Muscle layer of duodenum (tissue), 2 donors: ENCODE results near the gene SDC3.

Source experiments
- H3K27ac ChIP-seq: one replicate; pipeline ENCODE4 v1.7.0; 2013; ENCODE audit warnings: mild to moderate bottlenecking, low read length
- H3K27me3 ChIP-seq: one replicate; pipeline ENCODE4 v1.7.0; 2013; ENCODE audit warnings: low read depth, mild to moderate bottlenecking, control low read depth, low read length
- H3K36me3 ChIP-seq, 2 donors: one replicate each; pipeline ENCODE4 v1.7.0; 2013; ENCODE audit warnings: low read length in 2 of 2, control low read depth in 1 of 2, mild to moderate bottlenecking in 1 of 2; ENCODE audit not compliant: insufficient read depth in 2 of 2, control insufficient read depth in 1 of 2
- H3K4me1 ChIP-seq, 2 donors: one replicate each; pipeline ENCODE4 v1.7.0; 2013; ENCODE audit warnings: low read length in 2 of 2, mild to moderate bottlenecking in 2 of 2, control low read depth in 1 of 2, moderate library complexity in 1 of 2; ENCODE audit not compliant: insufficient read depth in 2 of 2, control insufficient read depth in 1 of 2
- H3K4me3 ChIP-seq, 2 donors: one replicate each; pipeline ENCODE4 v1.7.0; 2013; ENCODE audit warnings: low read length in 2 of 2, low read depth in 1 of 2, mild to moderate bottlenecking in 1 of 2
- H3K9me3 ChIP-seq, 2 donors: one replicate each; pipeline ENCODE4 v1.7.0; 2013; ENCODE audit warnings: low read length in 2 of 2, control low read depth in 1 of 2, mild to moderate bottlenecking in 1 of 2; ENCODE audit not compliant: control insufficient read depth in 1 of 2
- donor health status: healthy.

The SDC3 gene

GRCh38 chr1:30878559-30878958, 30.0 kb downstream of the SDC3 start:
- H3K27ac ChIP-seq = peak overlapping the region; percentile 28
- peaks cover 18 to 67% of the 10 kb centered on the region in 2 donors for H3K4me1 ChIP-seq
- H3K9me3 ChIP-seq = no peaks in the 10 kb centered on the region
- peaks cover 11% of the 10 kb centered on the region in 2 donors for H3K36me3 ChIP-seq
- H3K27me3 ChIP-seq = no peaks in the 10 kb centered on the region
- H3K4me3 ChIP-seq = no peak overlapping the region

- H3K27me3 ChIP-seq = no peaks in the 10 kb centered on the region
- peak overlapping the region; percentile 56 for H3K27ac ChIP-seq
- H3K4me1 ChIP-seq = peaks cover 18 to 61% of the 10 kb centered on the region in 2 donors
- no peak overlapping the region for H3K4me3 ChIP-seq
- peaks cover 16 to 17% of the 10 kb centered on the region in 2 donors for H3K36me3 ChIP-seq
- peaks cover 0 to under 1% of the 10 kb centered on the region in 2 donors for H3K9me3 ChIP-seq
Measured at GRCh38 chr1:30878016-30878415, 30.5 kb downstream of the SDC3 start.

- Histone ChIP-seq H3K27me3 (no peaks in the 10 kb centered on the region), H3K4me1 (peaks cover 18 to 55% of the 10 kb centered on the region in 2 donors), H3K36me3 (peaks cover 23% of the 10 kb centered on the region in 2 donors), H3K4me3 (no peak overlapping the region), H3K9me3 (peaks cover 0 to 8% of the 10 kb centered on the region in 2 donors), H3K27ac (peak overlapping the region; percentile 56)
Measured at GRCh38 chr1:30877205-30877912, 31.2 kb downstream of the SDC3 start.

- Histone ChIP-seq H3K4me3 (no peak overlapping the region), H3K27me3 (no peaks in the 10 kb centered on the region), H3K4me1 (peaks cover 18 to 48% of the 10 kb centered on the region in 2 donors), H3K9me3 (peaks cover 0 to 8% of the 10 kb centered on the region in 2 donors), H3K27ac (peak overlapping the region; percentile 56), H3K36me3 (peaks cover 29 to 30% of the 10 kb centered on the region in 2 donors)
Measured at GRCh38 chr1:30876451-30877204, 31.9 kb downstream of the SDC3 start.

- Histone ChIP-seq H3K4me1 (peaks cover 18 to 41% of the 10 kb centered on the region in 2 donors), H3K4me3 (no peak overlapping the region), H3K36me3 (peaks cover 29 to 36% of the 10 kb centered on the region in 2 donors), H3K27me3 (no peaks in the 10 kb centered on the region), H3K27ac (no peak overlapping the region), H3K9me3 (peaks cover 0 to 8% of the 10 kb centered on the region in 2 donors)
Measured at GRCh38 chr1:30875916-30876315, 32.6 kb downstream of the SDC3 start.

GRCh38 chr1:30875197-30875596, 33.4 kb downstream of the SDC3 start:
- H3K27ac ChIP-seq = no peak overlapping the region
- peaks cover 29 to 36% of the 10 kb centered on the region in 2 donors for H3K36me3 ChIP-seq
- H3K4me1 ChIP-seq = peaks cover 18 to 35% of the 10 kb centered on the region in 2 donors
- H3K27me3 ChIP-seq = no peaks in the 10 kb centered on the region
- peaks cover 0 to 8% of the 10 kb centered on the region in 2 donors for H3K9me3 ChIP-seq
- H3K4me3 ChIP-seq = no peak overlapping the region

- Histone ChIP-seq H3K27ac (no peak overlapping the region), H3K27me3 (no peaks in the 10 kb centered on the region), H3K4me3 (no peak overlapping the region), H3K4me1 (peaks cover 18 to 25% of the 10 kb centered on the region in 2 donors), H3K36me3 (peaks cover 29 to 36% of the 10 kb centered on the region in 2 donors), H3K9me3 (peaks cover 0 to 8% of the 10 kb centered on the region in 2 donors)
Measured at GRCh38 chr1:30874176-30874575, 34.4 kb downstream of the SDC3 start.

GRCh38 chr1:30872948-30873263, 35.7 kb downstream of the SDC3 start:
- Histone ChIP-seq H3K27me3 (no peaks in the 10 kb centered on the region), H3K4me3 (no peak overlapping the region), H3K27ac (no peak overlapping the region), H3K36me3 (peaks cover 29 to 36% of the 10 kb centered on the region in 2 donors), H3K9me3 (peaks cover 0 to 8% of the 10 kb centered on the region in 2 donors), H3K4me1 (peaks cover 7 to 12% of the 10 kb centered on the region in 2 donors)

GRCh38 chr1:30872033-30872947, 36.3 kb downstream of the SDC3 start:
- peaks cover 29 to 36% of the 10 kb centered on the region in 2 donors for H3K36me3 ChIP-seq
- no peaks in the 10 kb centered on the region for H3K27me3 ChIP-seq
- no peak overlapping the region for H3K4me3 ChIP-seq

GRCh38 chr1:30871276-30871871, 37.2 kb downstream of the SDC3 start:
- Histone ChIP-seq H3K27ac (no peak overlapping the region), H3K27me3 (no peaks in the 10 kb centered on the region), H3K4me3 (no peak overlapping the region), H3K4me1 (peaks cover 0 to 3% of the 10 kb centered on the region in 2 donors), H3K36me3 (peaks cover 29 to 36% of the 10 kb centered on the region in 2 donors), H3K9me3 (peaks cover 0 to 8% of the 10 kb centered on the region in 2 donors)

More at GRCh38 chr1:30872033-30872947, 36.3 kb downstream of the SDC3 start:
- no peak overlapping the region for H3K27ac ChIP-seq
- H3K4me1 ChIP-seq = peaks cover 4 to 8% of the 10 kb centered on the region in 2 donors
- peaks cover 0 to 8% of the 10 kb centered on the region in 2 donors for H3K9me3 ChIP-seq
